Immature natural killer cell (primary cell): ENCODE measurements around the gene DCBLD1. TPM values are rescaled to one million over a fixed set of nuclear protein-coding genes. Genes with fewer than 3 reads are reported as not detected.
A peak's percentile ranks its signal among the peaks of the same experiment; 100 is the strongest.

Experiments
- DNase-seq, 3 donors: peaks; one replicate each; pipeline ENCODE4 v3.0.0; 2022; ENCODE audit warnings: mixed read lengths in 1 of 3
- H3K27ac Mint-ChIP-seq, 6 donors: one replicate each; pipeline ENCODE4 v1.8.0; 2020; ENCODE audit warnings: mixed read lengths in 6 of 6, mild to moderate bottlenecking in 5 of 6, inconsistent platforms in 4 of 6, moderate library complexity in 3 of 6
- H3K27me3 Mint-ChIP-seq, 3 donors: one replicate each; pipeline ENCODE4 v1.8.0; 2020 to 2021; ENCODE audit warnings: low read depth in 3 of 3, mild to moderate bottlenecking in 3 of 3, mixed read lengths in 3 of 3, moderate library complexity in 3 of 3, inconsistent platforms in 1 of 3
- H3K36me3 Mint-ChIP-seq, 3 donors: one replicate each; pipeline ENCODE4 v1.8.0; 2020; ENCODE audit warnings: mixed read lengths in 3 of 3, inconsistent platforms in 2 of 3, mild to moderate bottlenecking in 2 of 3
- H3K4me1 Mint-ChIP-seq, 2 donors: one replicate each; pipeline ENCODE4 v1.8.0; 2020; ENCODE audit warnings: inconsistent platforms in 2 of 2, mild to moderate bottlenecking in 2 of 2, mixed read lengths in 2 of 2, moderate library complexity in 1 of 2
- H3K4me3 Mint-ChIP-seq, 5 donors: one replicate each; pipeline ENCODE4 v1.8.0; 2020; ENCODE audit warnings: mild to moderate bottlenecking in 5 of 5, mixed read lengths in 5 of 5, inconsistent platforms in 3 of 5, moderate library complexity in 3 of 5
- H3K9me3 Mint-ChIP-seq, 6 donors: one replicate each; pipeline ENCODE4 v1.8.0; 2020; ENCODE audit warnings: mild to moderate bottlenecking in 6 of 6, mixed read lengths in 6 of 6, inconsistent platforms in 4 of 6, moderate library complexity in 3 of 6
- polyA plus RNA-seq, 3 donors: library from polyadenylated mRNA; unstranded; fragments of 300-500 nt; fragmentation: Illumina TruSeq; gene quantifications; one replicate each; pipeline ENCODE4 v1.2.3, GENCODE V29; 2021

Gene DCBLD1
- polyA plus RNA-seq, 3 donors from 2014 or later, result 0.37 to 5.2 (median 4.0) TPM

DNA sequence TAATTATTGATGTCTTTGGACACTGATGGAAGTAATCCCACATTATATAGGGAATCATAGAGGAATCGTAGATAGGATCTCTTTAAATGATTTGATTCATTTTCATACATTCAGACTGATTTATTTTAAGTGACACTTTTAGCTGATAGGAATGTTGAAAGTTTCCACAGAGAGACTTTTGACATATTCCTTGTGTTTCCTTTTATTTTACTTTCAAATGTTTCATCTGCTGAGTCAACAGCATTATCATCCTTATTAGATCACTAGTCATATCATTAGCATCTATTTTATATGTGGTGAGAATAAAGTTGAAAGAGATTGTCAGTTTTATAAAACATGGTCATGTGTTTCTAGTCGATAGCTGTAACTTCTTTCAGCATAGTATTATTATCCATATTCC, 13.4 kb downstream of the DCBLD1 start:
- H3K27ac Mint-ChIP-seq, result no peak overlapping the region
- H3K4me1 Mint-ChIP-seq, result peaks cover 23 to 39% of the 10 kb centered on the region in 2 donors
- no peak for DNase-seq
- no peaks in the 10 kb centered on the region for H3K36me3 Mint-ChIP-seq
- H3K4me3 Mint-ChIP-seq, result no peak overlapping the region
- peaks cover 0 to 1% (median 0%) of the 10 kb centered on the region in 3 donors for H3K27me3 Mint-ChIP-seq
- no peaks in the 10 kb centered on the region for H3K9me3 Mint-ChIP-seq

DNA sequence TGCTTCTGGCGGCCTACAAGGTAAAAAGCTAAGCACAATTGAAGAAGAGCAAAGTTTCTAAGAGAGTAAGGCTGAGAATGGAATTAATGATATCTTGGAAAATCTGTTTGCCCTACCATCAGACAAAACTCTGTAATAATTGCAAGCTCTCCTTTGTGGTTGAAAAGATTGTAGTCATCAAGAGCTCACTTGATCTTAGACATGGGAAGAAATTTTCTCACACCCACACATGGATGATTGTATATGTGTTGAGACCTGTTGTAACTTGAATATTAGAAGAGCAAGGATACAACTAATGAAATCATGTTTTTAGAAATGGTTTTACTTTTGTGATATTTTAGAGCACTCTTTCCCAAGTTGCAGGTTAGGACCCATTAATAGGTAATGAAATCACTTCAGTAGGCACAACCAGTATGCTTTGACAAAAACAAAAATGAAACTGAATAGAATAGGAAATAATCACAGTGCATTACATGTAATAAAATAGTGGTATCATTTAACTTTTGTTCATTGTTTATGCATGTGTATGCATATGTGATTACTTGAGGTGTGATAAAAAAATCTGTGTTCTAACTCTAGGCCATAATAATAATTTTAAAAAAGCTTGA, 14.0 kb downstream of the DCBLD1 start:
- Mint-ChIP-seq H3K4me1 (peaks cover 23 to 39% of the 10 kb centered on the region in 2 donors), H3K36me3 (no peaks in the 10 kb centered on the region), H3K9me3 (no peaks in the 10 kb centered on the region), H3K4me3 (no peak overlapping the region), H3K27me3 (peaks cover 0 to 1% (median 0%) of the 10 kb centered on the region in 3 donors), H3K27ac (peak overlapping the region in 1 of 6 donors; percentile 53)
- DNase-seq, result no peak

DNA sequence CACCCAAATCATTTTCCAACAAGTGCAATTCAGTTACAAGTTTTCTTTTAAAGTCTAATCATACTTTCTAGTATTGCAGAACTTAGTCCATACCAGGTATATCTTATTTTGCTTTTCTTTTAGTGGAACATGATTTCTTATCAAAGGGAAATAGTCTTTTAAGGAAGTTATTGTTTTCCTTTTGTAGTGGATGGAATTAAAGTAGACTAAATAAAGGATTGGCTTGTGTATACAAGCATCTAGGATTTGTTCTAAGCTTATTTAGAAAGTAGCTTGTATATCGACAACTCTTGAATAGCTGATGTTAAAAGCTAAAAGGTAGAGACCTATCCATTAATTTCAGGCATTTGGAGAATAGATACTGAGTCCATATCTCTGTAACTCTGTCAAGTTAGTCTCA, 14.8 kb downstream of the DCBLD1 start:
- DNase-seq, result no peak
- Mint-ChIP-seq H3K27me3 (peaks cover 0 to 3% (median 1%) of the 10 kb centered on the region in 3 donors), H3K27ac (no peak overlapping the region), H3K4me1 (peaks cover 23 to 39% of the 10 kb centered on the region in 2 donors), H3K36me3 (no peaks in the 10 kb centered on the region), H3K9me3 (no peaks in the 10 kb centered on the region), H3K4me3 (no peak overlapping the region)

DNA sequence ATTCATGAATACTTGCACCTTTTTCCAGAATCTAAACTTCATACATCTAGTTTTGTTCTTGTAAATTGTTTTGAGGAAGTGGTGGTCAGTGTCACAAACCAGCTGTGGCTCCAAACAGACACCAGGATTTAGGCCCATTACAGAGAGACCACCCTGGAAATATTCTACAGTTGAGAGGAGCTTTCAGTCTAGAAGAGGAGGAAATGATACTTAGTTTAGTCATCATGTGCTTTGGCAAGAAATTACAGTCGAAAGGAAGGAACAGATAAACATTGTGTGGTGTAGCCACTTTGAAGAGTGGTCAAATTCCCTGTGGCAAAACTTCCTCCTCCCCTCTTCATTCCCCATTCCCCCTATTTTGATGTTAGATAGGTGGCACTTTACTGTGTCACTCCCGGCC, 15.7 kb downstream of the DCBLD1 start:
- peak overlapping the region in 1 of 6 donors; percentile 13 for H3K27ac Mint-ChIP-seq

DNA sequence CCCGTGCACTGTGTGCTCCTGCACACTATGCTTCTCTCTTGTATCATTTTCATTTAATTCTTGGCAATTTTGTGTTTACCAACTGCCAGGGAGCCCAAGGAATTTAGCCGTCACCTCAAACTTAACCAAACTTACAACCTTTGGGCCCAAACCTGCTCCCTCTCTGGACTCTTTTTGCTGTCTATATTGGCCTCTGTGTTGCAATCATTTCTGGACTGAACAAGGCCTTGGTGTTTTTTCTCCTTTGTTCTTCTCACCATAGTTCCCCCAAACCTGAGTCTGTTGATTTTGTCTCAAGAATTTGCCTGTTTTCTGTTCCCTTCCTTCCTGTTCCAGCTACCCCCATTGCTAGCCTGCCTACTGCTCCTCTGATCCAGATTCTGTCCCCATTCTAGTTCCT, 19.2 kb downstream of the DCBLD1 start:
- H3K36me3 Mint-ChIP-seq, result peaks cover 0 to 15% (median 15%) of the 10 kb centered on the region in 3 donors
- no peak for DNase-seq
- H3K9me3 Mint-ChIP-seq, result no peaks in the 10 kb centered on the region
- H3K4me1 Mint-ChIP-seq, result peaks cover 6 to 16% of the 10 kb centered on the region in 2 donors
- peak overlapping the region in 2 of 6 donors; percentile 18 to 36 for H3K27ac Mint-ChIP-seq
- H3K4me3 Mint-ChIP-seq, result no peak overlapping the region
- peaks cover 0 to 3% (median 2%) of the 10 kb centered on the region in 3 donors for H3K27me3 Mint-ChIP-seq

More for the DNA sequence above, 15.7 kb downstream of the DCBLD1 start:
- H3K9me3 Mint-ChIP-seq, result no peaks in the 10 kb centered on the region
- no peaks in the 10 kb centered on the region for H3K36me3 Mint-ChIP-seq
- H3K27me3 Mint-ChIP-seq, result peaks cover 0 to 3% (median 0%) of the 10 kb centered on the region in 3 donors
- peaks cover 23 to 39% of the 10 kb centered on the region in 2 donors for H3K4me1 Mint-ChIP-seq
- H3K4me3 Mint-ChIP-seq, result no peak overlapping the region
- DNase-seq, result no peak

DNA sequence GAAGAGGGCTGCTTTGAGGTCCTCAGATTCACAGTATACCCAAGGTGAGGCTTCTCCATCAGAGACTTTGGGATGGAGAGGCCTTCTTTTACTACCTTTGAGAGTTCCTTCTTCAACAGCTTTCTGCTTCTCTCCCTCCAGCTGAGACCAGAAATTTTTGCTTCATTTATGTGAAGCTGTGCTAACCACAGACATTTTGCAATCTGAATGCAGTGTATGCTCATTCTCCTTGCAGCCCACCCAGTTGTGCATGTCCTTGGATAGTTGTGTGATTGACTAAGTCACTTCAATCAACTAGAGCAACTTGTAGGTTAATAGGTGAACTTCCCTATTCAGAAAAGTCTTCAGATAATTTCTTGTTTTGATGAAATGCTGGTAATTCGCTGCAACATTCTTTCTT, 20.1 kb downstream of the DCBLD1 start:
- Mint-ChIP-seq H3K36me3 (peaks cover 0 to 15% (median 15%) of the 10 kb centered on the region in 3 donors), H3K27me3 (peaks cover 0 to 3% (median 2%) of the 10 kb centered on the region in 3 donors), H3K4me1 (peaks cover 4 to 9% of the 10 kb centered on the region in 2 donors), H3K27ac (no peak overlapping the region), H3K4me3 (no peak overlapping the region), H3K9me3 (no peaks in the 10 kb centered on the region)
- no peak for DNase-seq

DNA sequence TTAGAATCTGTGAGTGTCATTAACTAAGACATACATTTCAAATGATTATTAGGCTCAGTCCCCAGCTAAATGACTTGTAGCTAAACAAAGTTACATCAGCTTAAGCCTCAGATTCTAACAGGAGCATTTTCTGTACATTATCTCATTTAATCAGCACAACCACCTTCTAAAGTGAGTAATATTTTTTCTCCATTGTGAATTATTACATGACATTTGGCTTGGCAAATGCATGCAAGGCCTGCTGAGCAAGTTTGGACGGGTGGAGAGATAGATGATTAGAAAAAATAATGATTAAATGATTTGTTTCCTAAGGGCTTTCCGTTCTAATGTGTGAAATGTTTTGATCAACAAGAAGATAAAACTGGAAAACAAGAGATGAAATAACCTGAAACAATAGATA, 20.7 kb downstream of the DCBLD1 start:
- Mint-ChIP-seq H3K36me3 (peaks cover 0 to 15% (median 15%) of the 10 kb centered on the region in 3 donors), H3K27ac (no peak overlapping the region), H3K27me3 (peaks cover 0 to 3% (median 2%) of the 10 kb centered on the region in 3 donors), H3K4me3 (no peak overlapping the region), H3K9me3 (no peaks in the 10 kb centered on the region), H3K4me1 (peaks cover 2 to 4% of the 10 kb centered on the region in 2 donors)
- no peak for DNase-seq

DNA sequence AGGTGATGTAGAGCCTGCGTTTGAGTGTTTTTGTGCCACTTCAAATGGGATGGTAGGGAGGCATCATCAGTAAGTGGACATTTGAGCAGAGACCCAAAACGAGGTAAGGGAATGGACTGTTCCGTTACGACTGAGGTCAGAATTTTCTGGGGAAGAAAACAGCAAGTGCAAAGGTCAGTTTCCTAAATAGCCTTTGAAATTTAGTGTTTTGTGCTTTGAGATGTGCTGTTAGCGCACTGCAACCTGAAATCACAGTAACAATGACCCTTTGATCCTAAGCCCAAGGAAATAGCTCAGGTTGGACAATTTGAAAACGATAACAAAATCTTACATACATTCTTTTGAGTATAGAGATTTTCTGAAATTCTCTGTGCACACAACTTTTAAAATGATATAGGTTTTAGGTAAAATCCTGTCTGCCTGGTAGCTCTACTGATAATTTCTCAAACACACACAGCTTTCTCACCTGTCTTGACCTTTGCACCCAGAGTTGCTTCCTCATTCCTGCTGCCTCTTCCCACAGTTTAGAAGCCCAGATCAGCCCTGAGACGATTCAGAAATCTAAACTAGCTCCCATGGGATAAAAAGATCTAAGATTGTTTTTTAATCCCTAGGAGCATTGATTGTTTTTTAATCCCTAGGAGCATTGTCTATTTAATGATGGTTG, 22.1 kb downstream of the DCBLD1 start:
- no peaks in the 10 kb centered on the region for H3K9me3 Mint-ChIP-seq
- peaks cover 0 to 3% (median 2%) of the 10 kb centered on the region in 3 donors for H3K27me3 Mint-ChIP-seq
- no peak for DNase-seq
- H3K4me3 Mint-ChIP-seq, result no peak overlapping the region
- peaks cover 0 to 15% (median 15%) of the 10 kb centered on the region in 3 donors for H3K36me3 Mint-ChIP-seq
- H3K27ac Mint-ChIP-seq, result no peak overlapping the region
- no peaks in the 10 kb centered on the region for H3K4me1 Mint-ChIP-seq

DNA sequence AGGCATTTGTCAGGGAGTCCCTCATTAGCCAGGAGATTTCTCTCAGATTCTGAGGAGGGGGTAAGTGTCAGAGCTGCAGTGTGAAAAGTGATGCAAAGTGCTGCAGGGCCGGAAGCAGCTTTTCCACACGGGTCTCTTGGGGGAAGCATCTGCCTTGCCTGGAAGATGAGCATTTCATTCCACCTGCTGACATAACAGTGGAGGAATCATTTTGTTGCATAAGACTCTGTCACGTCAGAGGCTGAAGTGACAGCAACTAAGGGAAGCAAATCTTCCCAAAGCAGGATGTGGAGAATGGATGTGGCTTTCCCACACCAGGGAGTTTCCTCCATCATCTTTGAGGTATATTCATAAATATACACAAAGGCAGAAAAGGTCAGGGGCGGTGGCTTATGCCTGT, 22.8 kb downstream of the DCBLD1 start:
- Mint-ChIP-seq H3K9me3 (no peaks in the 10 kb centered on the region), H3K4me1 (no peaks in the 10 kb centered on the region), H3K27ac (no peak overlapping the region), H3K4me3 (no peak overlapping the region), H3K27me3 (peaks cover 0 to 3% (median 2%) of the 10 kb centered on the region in 3 donors), H3K36me3 (peaks cover 0 to 18% (median 15%) of the 10 kb centered on the region in 3 donors)
- no peak for DNase-seq

DNA sequence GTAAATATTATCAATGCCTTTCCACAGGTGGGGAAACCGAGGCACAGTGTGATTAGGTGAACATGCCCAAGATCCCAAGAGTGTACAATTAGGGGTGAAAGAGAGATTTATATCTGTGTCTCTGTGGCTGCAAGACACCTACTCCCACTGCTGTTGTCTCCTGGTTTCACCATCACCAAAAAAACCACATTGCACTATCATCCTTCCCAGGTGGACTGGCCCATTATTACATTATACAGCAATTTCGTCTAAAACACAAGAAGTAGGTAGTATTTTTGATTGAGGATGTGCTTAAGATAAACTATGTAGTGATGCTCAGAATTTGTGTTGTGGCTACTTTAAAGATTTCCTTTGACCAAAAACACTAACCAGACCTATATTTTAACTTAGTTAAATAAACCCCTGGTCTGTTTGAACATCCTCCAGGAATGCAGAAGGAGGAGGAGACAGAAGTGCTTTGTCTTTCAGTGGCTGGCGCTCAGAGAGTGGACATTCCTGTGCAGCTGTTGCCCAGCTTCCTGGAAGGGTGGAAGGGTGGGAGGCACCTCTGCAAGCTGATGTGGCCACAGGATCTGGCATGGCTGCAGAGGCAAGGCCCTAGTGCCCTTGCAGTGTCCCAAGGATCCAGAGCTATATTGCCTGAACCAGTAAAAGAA, 23.8 kb downstream of the DCBLD1 start:
- Mint-ChIP-seq H3K4me1 (no peaks in the 10 kb centered on the region), H3K9me3 (no peaks in the 10 kb centered on the region), H3K36me3 (peaks cover 0 to 19% (median 18%) of the 10 kb centered on the region in 3 donors), H3K27ac (no peak overlapping the region), H3K4me3 (no peak overlapping the region), H3K27me3 (peaks cover 0 to 3% (median 2%) of the 10 kb centered on the region in 3 donors)
- no peak for DNase-seq

DNA sequence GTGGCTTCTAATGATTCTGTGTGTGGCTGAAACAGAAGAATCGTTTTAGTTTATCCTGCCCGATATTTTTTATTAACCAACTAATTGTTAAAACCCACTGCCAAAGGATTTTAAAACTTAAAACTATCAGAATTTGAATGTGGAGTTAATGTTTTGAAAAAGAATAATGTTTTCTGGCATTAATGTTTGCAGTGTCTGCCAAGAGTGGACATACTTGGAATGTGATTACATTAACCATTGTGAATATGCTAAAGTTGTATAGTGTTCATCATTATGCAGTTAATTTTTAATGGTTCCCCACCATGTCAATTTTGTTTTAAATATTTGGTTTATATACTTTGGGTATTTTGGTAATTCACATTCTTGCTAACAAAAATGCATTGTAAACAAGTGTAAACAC, 24.4 kb downstream of the DCBLD1 start:
- Mint-ChIP-seq H3K9me3 (no peaks in the 10 kb centered on the region), H3K4me3 (no peak overlapping the region), H3K27me3 (peaks cover 0 to 2% (median 0%) of the 10 kb centered on the region in 3 donors), H3K4me1 (no peaks in the 10 kb centered on the region), H3K27ac (no peak overlapping the region), H3K36me3 (peaks cover 0 to 23% (median 18%) of the 10 kb centered on the region in 3 donors)
- DNase-seq, result no peak

DNA sequence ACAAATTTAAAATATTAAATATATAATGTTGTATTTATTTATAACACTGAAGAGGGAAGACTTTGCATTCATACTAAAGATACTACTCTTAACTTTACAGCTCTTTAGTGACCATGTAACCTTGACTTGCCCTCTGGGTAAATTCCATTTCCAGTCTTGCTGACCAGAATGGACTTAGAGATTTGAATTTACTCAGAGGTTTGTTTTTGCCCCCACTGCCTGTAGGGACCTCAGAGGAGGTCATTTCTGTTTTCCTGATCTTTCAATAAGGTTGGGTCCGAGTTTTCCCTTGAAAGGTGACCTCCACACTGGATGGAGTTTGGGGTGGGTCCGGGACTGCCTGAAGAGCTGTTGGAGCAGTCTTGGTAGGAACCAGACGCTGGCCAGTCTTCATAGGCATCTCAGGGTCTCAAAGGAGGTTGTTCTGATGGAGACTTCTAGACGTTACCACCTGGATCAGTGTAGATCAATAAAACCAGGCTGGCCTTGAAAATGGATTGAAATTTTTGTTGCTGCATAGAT, 26.0 kb downstream of the DCBLD1 start:
- no peak overlapping the region for H3K27ac Mint-ChIP-seq
- no peaks in the 10 kb centered on the region for H3K9me3 Mint-ChIP-seq
- H3K4me1 Mint-ChIP-seq, result no peaks in the 10 kb centered on the region
- peaks cover 0 to 28% (median 18%) of the 10 kb centered on the region in 3 donors for H3K36me3 Mint-ChIP-seq
- no peak overlapping the region for H3K4me3 Mint-ChIP-seq
- DNase-seq, result no peak
- H3K27me3 Mint-ChIP-seq, result peaks cover 0 to 2% (median 0%) of the 10 kb centered on the region in 3 donors

DNA sequence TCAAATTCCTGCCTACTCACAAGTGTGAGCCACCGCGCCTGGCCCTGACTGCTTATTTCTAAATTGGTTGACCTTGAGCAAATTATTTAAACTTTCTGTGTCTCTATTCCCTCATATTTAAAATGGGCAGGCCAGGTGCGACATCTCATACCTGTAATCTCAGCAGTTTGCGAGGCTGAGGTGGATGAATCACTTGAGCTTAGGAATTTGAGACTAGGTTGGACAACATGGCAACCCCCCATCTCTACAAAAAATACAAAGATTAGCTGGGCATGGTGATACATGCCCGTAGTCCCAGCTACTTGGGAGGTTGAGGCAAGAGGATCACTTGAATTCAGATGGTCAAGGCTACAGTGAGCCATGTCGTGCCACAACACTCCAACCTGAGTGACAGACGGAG, 26.5 kb downstream of the DCBLD1 start:
- no peak overlapping the region for H3K27ac Mint-ChIP-seq
- no peak for DNase-seq

More for the DNA sequence above, 26.5 kb downstream of the DCBLD1 start:
- Mint-ChIP-seq H3K27me3 (peaks cover 0 to 2% (median 0%) of the 10 kb centered on the region in 3 donors), H3K9me3 (no peaks in the 10 kb centered on the region), H3K4me1 (no peaks in the 10 kb centered on the region), H3K4me3 (no peak overlapping the region), H3K36me3 (peaks cover 0 to 26% (median 16%) of the 10 kb centered on the region in 3 donors)
